HEK293 (cell line): Measurements from ENCODE around the gene RNF146.

ENCODE experiments used
- CTCF ChIA-PET: fragments of 350-600 bp; formaldehyde crosslinking; extraction: SDS; loops from one replicate; lab custom pipeline; 2021; ENCODE audit warnings: antibody characterized with exemption; lab: Yijun Ruan, JAX
- POLR2A ChIA-PET: fragments of 300-600 bp; formaldehyde crosslinking; extraction: SDS; loops from one replicate; lab custom pipeline; 2020; ENCODE audit warnings: antibody characterized with exemption, inconsistent platforms; lab: Yijun Ruan, JAX
- H3K27ac ChIP-seq: fragments of 200-500 bp; sonication (Bioruptor generic); 2 replicates; pipeline ENCODE4 v1.5.1; 2014; ENCODE audit warnings: low read depth, low read length, control low read depth, inconsistent platforms; ENCODE audit errors: extremely low read depth
- H3K36me3 ChIP-seq, 2 experiments: fragments of 200-500 bp in 1 of 2; sonication (Bioruptor generic) in 1 of 2; 1 replicate in 1 of 2; 2 replicates in 1 of 2; pipeline ENCODE4 v1.5.1; 2014 to 2017; ENCODE audit warnings: inconsistent platforms in 2 of 2, low read length in 2 of 2; ENCODE audit not compliant: control insufficient read depth in 2 of 2, insufficient read depth in 1 of 2
- H3K4me1 ChIP-seq: fragments of 200-500 bp; sonication (Bioruptor generic); 2 replicates; pipeline ENCODE4 v1.5.1; 2014; ENCODE audit warnings: mild to moderate bottlenecking, low read length, inconsistent platforms; ENCODE audit not compliant: control insufficient read depth, insufficient read depth
- H3K4me3 ChIP-seq: 2 replicates; pipeline ENCODE4 v1.5.1; 2011; ENCODE audit warnings: low read depth, mild to moderate bottlenecking, control low read depth, low read length, moderate library complexity
- H3K9me3 ChIP-seq: fragments of 200-500 bp; sonication (Bioruptor generic); 2 replicates; pipeline ENCODE4 v1.5.1; 2014; ENCODE audit warnings: low read depth, low read length, inconsistent platforms; ENCODE audit not compliant: control insufficient read depth, insufficient read depth
- GLI4 ChIP-seq: fragments of 450-650 bp; formaldehyde crosslinking; IDR thresholded peaks from 2 replicates; pipeline ENCODE4 v1.5.1; 2016; ENCODE audit warnings: missing biosample characterization, missing genetic modification characterization
- KLF10 ChIP-seq: fragments of 450-650 bp; IDR thresholded peaks from 2 replicates; pipeline ENCODE4 v1.5.1; 2018; ENCODE audit warnings: missing biosample characterization, mild to moderate bottlenecking, missing genetic modification characterization
- OSR2 ChIP-seq: fragments of 450-650 bp; formaldehyde crosslinking; IDR thresholded peaks from 2 replicates; pipeline ENCODE4 v1.5.1; 2016; ENCODE audit warnings: missing biosample characterization, missing genetic modification characterization
- OVOL3 ChIP-seq: fragments of 450-650 bp; formaldehyde crosslinking; IDR thresholded peaks from 2 replicates; pipeline ENCODE4 v1.5.1; 2016; ENCODE audit warnings: missing biosample characterization, missing genetic modification characterization
- PRDM1 ChIP-seq: fragments of 450-650 bp; formaldehyde crosslinking; IDR thresholded peaks from 2 replicates; pipeline ENCODE4; 2016; ENCODE audit warnings: missing biosample characterization, missing genetic modification characterization
- ZNF112 ChIP-seq: fragments of 450-650 bp; formaldehyde crosslinking; IDR thresholded peaks from 2 replicates; pipeline ENCODE4 v1.5.0; 2017; ENCODE audit warnings: missing biosample characterization, missing genetic modification characterization
- ZNF138 ChIP-seq: fragments of 450-650 bp; formaldehyde crosslinking; IDR thresholded peaks from 2 replicates; pipeline ENCODE4 v1.5.1; 2016; ENCODE audit warnings: missing biosample characterization, missing genetic modification characterization, borderline replicate concordance
- ZNF404 ChIP-seq: fragments of 450-650 bp; formaldehyde crosslinking; IDR thresholded peaks from 2 replicates; pipeline ENCODE4 v1.5.1; 2017; ENCODE audit warnings: missing biosample characterization, missing genetic modification characterization
- ZNF560 ChIP-seq: fragments of 450-650 bp; formaldehyde crosslinking; IDR thresholded peaks from 2 replicates; pipeline ENCODE4 v1.5.1; 2017; ENCODE audit warnings: missing biosample characterization, missing genetic modification characterization, borderline replicate concordance
- ZNF596 ChIP-seq: fragments of 450-650 bp; IDR thresholded peaks from 2 replicates; pipeline ENCODE4 v1.5.0; 2018; ENCODE audit warnings: missing biosample characterization, mild to moderate bottlenecking, missing genetic modification characterization, moderate library complexity
- ZNF707 ChIP-seq: fragments of 450-650 bp; formaldehyde crosslinking; IDR thresholded peaks from 2 replicates; pipeline ENCODE4 v1.5.1; 2016; ENCODE audit warnings: missing biosample characterization, missing genetic modification characterization
- ZNF747 ChIP-seq: fragments of 450-650 bp; formaldehyde crosslinking; IDR thresholded peaks from 2 replicates; pipeline ENCODE4 v1.5.1; 2016; ENCODE audit warnings: missing biosample characterization, missing genetic modification characterization
- ZNF785 ChIP-seq: fragments of 450-650 bp; formaldehyde crosslinking; IDR thresholded peaks from 2 replicates; pipeline ENCODE4 v1.5.1; 2016; ENCODE audit warnings: missing biosample characterization, missing genetic modification characterization
- TF ChIP-seq, protein P1 (sequence below): fragments of 450-650 bp; formaldehyde crosslinking; conservative IDR thresholded peaks from 2 replicates; pipeline ENCODE4 v1.5.1; 2016; ENCODE audit warnings: low read depth, missing biosample characterization, missing genetic modification characterization
- TF ChIP-seq, protein P2 (sequence below): fragments of 450-650 bp; formaldehyde crosslinking; IDR thresholded peaks from 2 replicates; pipeline ENCODE4 v1.5.1; 2016; ENCODE audit warnings: missing biosample characterization, missing genetic modification characterization
- TF ChIP-seq, protein P3 (sequence below): fragments of 450-650 bp; formaldehyde crosslinking; IDR thresholded peaks from 2 replicates; pipeline ENCODE4 v1.5.1; 2016; ENCODE audit warnings: missing biosample characterization, missing genetic modification characterization
- TF ChIP-seq, protein P4 (sequence below): fragments of 450-650 bp; formaldehyde crosslinking; IDR thresholded peaks from 2 replicates; pipeline ENCODE4 v1.5.1; 2016; ENCODE audit warnings: missing biosample characterization, missing genetic modification characterization

The RNF146 gene

DNA sequence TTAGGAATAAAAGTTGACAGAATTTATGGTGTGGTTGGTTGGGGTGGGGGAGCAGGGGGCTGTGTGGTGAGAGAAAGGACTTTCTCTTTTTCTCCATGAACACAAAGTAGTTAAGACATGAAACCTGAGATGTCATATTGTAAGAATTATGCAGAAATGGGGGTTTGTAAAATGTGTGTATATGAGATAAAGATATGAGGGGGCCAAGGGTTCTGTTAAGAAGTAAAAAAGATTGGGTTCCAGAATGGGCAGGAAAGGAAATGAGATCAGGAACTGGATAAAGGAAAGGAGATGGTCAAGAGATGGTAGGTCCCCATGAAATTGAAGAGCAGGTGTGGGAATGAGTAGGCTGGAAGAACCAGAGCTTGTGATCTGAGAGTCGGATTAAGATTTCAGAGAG lies 9.7 kb downstream of the RNF146 start:
- TF ChIP-seq ZNF747 (no peak), GLI4 (tag by site-specific recombination) (no peak), KLF10 (tag by site-specific recombination) (no peak), ZNF138 (tag by site-specific recombination) (no peak), ZNF112 (no peak), OSR2 (tag by site-specific recombination) (no peak), ZNF596 (tag by site-specific recombination) (no peak), OVOL3 (tag by site-specific recombination) (no peak), PRDM1 (no peak), ZNF560 (no peak), ZNF707 (tag by site-specific recombination) (no peak), ZNF404 (no peak), ZNF785 (tag by site-specific recombination) (no peak)
- TF ChIP-seq, protein P1, sequence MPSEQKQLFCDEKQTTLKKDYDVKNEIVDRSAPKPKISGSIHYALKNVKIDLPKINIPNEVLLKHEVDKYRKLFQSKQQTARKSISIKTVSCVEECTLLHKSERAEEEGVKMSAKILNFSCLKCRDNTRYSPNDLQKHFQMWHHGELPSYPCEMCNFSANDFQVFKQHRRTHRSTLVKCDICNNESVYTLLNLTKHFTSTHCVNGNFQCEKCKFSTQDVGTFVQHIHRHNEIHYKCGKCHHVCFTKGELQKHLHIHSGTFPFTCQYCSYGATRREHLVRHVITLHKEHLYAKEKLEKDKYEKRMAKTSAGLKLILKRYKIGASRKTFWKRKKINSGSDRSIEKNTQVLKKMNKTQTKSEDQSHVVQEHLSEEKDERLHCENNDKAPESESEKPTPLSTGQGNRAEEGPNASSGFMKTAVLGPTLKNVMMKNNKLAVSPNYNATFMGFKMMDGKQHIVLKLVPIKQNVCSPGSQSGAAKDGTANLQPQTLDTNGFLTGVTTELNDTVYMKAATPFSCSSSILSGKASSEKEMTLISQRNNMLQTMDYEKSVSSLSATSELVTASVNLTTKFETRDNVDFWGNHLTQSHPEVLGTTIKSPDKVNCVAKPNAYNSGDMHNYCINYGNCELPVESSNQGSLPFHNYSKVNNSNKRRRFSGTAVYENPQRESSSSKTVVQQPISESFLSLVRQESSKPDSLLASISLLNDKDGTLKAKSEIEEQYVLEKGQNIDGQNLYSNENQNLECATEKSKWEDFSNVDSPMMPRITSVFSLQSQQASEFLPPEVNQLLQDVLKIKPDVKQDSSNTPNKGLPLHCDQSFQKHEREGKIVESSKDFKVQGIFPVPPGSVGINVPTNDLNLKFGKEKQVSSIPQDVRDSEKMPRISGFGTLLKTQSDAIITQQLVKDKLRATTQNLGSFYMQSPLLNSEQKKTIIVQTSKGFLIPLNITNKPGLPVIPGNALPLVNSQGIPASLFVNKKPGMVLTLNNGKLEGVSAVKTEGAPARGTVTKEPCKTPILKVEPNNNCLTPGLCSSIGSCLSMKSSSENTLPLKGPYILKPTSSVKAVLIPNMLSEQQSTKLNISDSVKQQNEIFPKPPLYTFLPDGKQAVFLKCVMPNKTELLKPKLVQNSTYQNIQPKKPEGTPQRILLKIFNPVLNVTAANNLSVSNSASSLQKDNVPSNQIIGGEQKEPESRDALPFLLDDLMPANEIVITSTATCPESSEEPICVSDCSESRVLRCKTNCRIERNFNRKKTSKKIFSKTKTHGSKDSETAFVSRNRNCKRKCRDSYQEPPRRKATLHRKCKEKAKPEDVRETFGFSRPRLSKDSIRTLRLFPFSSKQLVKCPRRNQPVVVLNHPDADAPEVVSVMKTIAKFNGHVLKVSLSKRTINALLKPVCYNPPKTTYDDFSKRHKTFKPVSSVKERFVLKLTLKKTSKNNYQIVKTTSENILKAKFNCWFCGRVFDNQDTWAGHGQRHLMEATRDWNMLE (tag by site-specific recombination) = no peak
- TF ChIP-seq, protein P2, sequence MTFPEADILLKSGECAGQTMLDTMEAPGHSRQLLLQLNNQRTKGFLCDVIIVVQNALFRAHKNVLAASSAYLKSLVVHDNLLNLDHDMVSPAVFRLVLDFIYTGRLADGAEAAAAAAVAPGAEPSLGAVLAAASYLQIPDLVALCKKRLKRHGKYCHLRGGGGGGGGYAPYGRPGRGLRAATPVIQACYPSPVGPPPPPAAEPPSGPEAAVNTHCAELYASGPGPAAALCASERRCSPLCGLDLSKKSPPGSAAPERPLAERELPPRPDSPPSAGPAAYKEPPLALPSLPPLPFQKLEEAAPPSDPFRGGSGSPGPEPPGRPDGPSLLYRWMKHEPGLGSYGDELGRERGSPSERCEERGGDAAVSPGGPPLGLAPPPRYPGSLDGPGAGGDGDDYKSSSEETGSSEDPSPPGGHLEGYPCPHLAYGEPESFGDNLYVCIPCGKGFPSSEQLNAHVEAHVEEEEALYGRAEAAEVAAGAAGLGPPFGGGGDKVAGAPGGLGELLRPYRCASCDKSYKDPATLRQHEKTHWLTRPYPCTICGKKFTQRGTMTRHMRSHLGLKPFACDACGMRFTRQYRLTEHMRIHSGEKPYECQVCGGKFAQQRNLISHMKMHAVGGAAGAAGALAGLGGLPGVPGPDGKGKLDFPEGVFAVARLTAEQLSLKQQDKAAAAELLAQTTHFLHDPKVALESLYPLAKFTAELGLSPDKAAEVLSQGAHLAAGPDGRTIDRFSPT = no peak
- TF ChIP-seq, protein P3, sequence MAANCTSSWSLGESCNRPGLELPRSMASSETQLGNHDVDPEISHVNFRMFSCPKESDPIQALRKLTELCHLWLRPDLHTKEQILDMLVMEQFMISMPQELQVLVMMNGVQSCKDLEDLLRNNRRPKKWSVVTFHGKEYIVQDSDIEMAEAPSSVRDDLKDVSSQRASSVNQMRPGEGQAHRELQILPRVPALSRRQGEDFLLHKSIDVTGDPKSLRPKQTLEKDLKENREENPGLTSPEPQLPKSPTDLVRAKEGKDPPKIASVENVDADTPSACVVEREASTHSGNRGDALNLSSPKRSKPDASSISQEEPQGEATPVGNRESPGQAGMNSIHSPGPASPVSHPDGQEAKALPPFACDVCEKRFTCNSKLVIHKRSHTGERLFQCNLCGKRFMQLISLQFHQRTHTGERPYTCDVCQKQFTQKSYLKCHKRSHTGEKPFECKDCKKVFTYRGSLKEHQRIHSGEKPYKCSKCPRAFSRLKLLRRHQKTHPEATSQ (tag by site-specific recombination) = no peak
- TF ChIP-seq, protein P4, sequence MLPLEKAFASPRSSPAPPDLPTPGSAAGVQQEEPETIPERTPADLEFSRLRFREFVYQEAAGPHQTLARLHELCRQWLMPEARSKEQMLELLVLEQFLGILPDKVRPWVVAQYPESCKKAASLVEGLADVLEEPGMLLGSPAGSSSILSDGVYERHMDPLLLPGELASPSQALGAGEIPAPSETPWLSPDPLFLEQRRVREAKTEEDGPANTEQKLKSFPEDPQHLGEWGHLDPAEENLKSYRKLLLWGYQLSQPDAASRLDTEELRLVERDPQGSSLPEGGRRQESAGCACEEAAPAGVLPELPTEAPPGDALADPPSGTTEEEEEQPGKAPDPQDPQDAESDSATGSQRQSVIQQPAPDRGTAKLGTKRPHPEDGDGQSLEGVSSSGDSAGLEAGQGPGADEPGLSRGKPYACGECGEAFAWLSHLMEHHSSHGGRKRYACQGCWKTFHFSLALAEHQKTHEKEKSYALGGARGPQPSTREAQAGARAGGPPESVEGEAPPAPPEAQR (tag by site-specific recombination) = no peak
- H3K4me1 ChIP-seq = peaks cover 2% of the 10 kb centered on the region; the same call in 1 of the 2 replicates
- H3K36me3 ChIP-seq = peaks cover 0 to 5% of the 10 kb centered on the region in 2 experiments; a peak in 2 of 3 replicates
- H3K27ac ChIP-seq = no peak overlapping the region
- POLR2A ChIA-PET = interaction anchor here (2.3 kb wide), 1 partner anchor 10 kb away, joined by 12 read pairs; the partner anchor contains the start of gene RNF146
- H3K9me3 ChIP-seq = no peaks in the 10 kb centered on the region
- no peak overlapping the region for H3K4me3 ChIP-seq
- CTCF ChIA-PET = interaction anchor here (2.3 kb wide), 1 partner anchor 10 kb away, joined by 13 read pairs; the partner anchor contains the start of gene RNF146
